ENCODE measurements around the gene JPH2.

- no peak for TF ChIP-seq CTCF (IDR thresholded peaks at IDR 0.05; ENCODE audit: insufficient read depth, low read depth, low read length)
- TF ChIP-seq EZH2 (IDR thresholded peaks at IDR 0.05; ENCODE audit: insufficient read depth, low read length), result no peak
These were observed 26.9 kb downstream of the JPH2 start for GRCh38 chr20:44160133-44160532.
